GM12878 (cell line): ENCODE measurements around the gene CLEC2L. TPM values are rescaled to one million over a fixed set of nuclear protein-coding genes. Genes with fewer than 3 reads are reported as not detected.

ENCODE experiments used
- ATAC-seq: fragments of 200-7000 bp; cut with Tn5 transposase; 3 replicates; pipeline ENCODE4 v1.9.1; 2020; ENCODE audit warnings: mild to moderate bottlenecking, moderate library complexity
- BruUV-seq: library from RNA; stranded (reverse); fragments of 400-500 nt; replicated peaks from 2 replicates; lab custom pipeline; 2021; lab: Mats Ljungman, UMichigan
- CTCF ChIA-PET: fragments of 300-600 bp; sonication (Branson Sonifier 250); formaldehyde crosslinking; extraction: SDS; loops from one replicate; lab custom pipeline; 2021; ENCODE audit warnings: inconsistent platforms; lab: Yijun Ruan, JAX
- POLR2A ChIA-PET: fragments of 350-600 bp; formaldehyde crosslinking; extraction: SDS; loops from one replicate; lab custom pipeline; 2021; ENCODE audit warnings: inconsistent platforms; lab: Charles Lee
- RAD21 ChIA-PET: fragments of 300-600 bp; sonication (Branson Sonifier 250); formaldehyde crosslinking; loops from one replicate; lab custom pipeline; 2023; ENCODE audit warnings: antibody characterized with exemption; ENCODE audit not compliant: unreplicated experiment; lab: Charles Lee
- SMC1A ChIA-PET: fragments of 300-600 bp; sonication (Branson Sonifier 250); formaldehyde crosslinking; loops from one replicate; lab custom pipeline; 2023; ENCODE audit not compliant: unreplicated experiment, uncharacterized antibody; lab: Charles Lee
- DNase-seq: peaks from one replicate; pipeline ENCODE4 v3.0.0-alpha.2; 2011; ENCODE audit warnings: low read depth, low spot score
- FAIRE-seq: peaks from 3 replicates; lab custom pipeline; 2011; peaks lifted over from hg19 to GRCh38; lab: Jason Lieb, UNC
- H2AFZ ChIP-seq: 2 replicates; pipeline ENCODE4 v1.6.0; 2011; ENCODE audit warnings: low read depth, low read length, control low read depth; ENCODE audit not compliant: control insufficient read depth
- H3K27ac ChIP-seq: 2 replicates; pipeline ENCODE4 v1.5.1; 2011; ENCODE audit warnings: control low read depth; ENCODE audit not compliant: control insufficient read depth, insufficient read depth
- H3K27me3 ChIP-seq, 2 experiments: replicated peaks in 1 of 2; 2 replicates each; pipeline versions ENCODE4 v1.6.0 to v1.6.1; 2011; ENCODE audit warnings: low read length in 1 of 2; ENCODE audit not compliant: control insufficient read depth in 2 of 2, insufficient read depth in 2 of 2
- H3K36me3 ChIP-seq, 2 experiments: 2 replicates each; pipeline ENCODE4 v1.5.1; 2011; ENCODE audit warnings: low read length in 1 of 2; ENCODE audit not compliant: control insufficient read depth in 2 of 2, insufficient read depth in 2 of 2
- H3K4me1 ChIP-seq: 2 replicates; pipeline ENCODE4 v1.6.1; 2011; ENCODE audit warnings: mild to moderate bottlenecking, low read length, moderate library complexity, mixed read lengths; ENCODE audit not compliant: control insufficient read depth, insufficient read depth
- H3K4me2 ChIP-seq: 2 replicates; pipeline ENCODE4 v1.6.0; 2011; ENCODE audit warnings: control low read depth; ENCODE audit not compliant: control insufficient read depth, insufficient read depth
- H3K4me3 ChIP-seq: fragments of 200-600 bp; sonication (generic); 2 replicates; pipeline ENCODE4 v1.5.1; 2016
- H3K79me2 ChIP-seq: 2 replicates; pipeline ENCODE4 v1.6.0; 2011; ENCODE audit warnings: low read length; ENCODE audit not compliant: control insufficient read depth, insufficient read depth
- H3K9ac ChIP-seq: 2 replicates; pipeline ENCODE4 v1.8.0; 2011; ENCODE audit warnings: low read length, control low read depth, mixed read lengths; ENCODE audit not compliant: control insufficient read depth, insufficient read depth
- H3K9me3 ChIP-seq: replicated peaks from 3 replicates; pipeline ENCODE4 v1.5.1; 2011; ENCODE audit warnings: mild to moderate bottlenecking, low read length; ENCODE audit not compliant: control insufficient read depth, insufficient read depth
- H4K20me1 ChIP-seq: 2 replicates; pipeline ENCODE4 v1.6.0; 2011; ENCODE audit not compliant: control insufficient read depth, insufficient read depth
- GABPA ChIP-seq: IDR thresholded peaks from 2 replicates; pipeline ENCODE4 v1.6.1; 2014; ENCODE audit warnings: antibody characterized with exemption, low read depth, mild to moderate bottlenecking, inconsistent platforms
- IRF4 ChIP-seq: IDR thresholded peaks from 2 replicates; pipeline ENCODE4 v1.6.1; 2011; ENCODE audit warnings: low read depth, low read length
- JUNB ChIP-seq: IDR thresholded peaks from 2 replicates; pipeline ENCODE4 v1.6.1; 2016; ENCODE audit warnings: antibody characterized with exemption, mild to moderate bottlenecking
- JUND ChIP-seq: IDR thresholded peaks from 2 replicates; pipeline ENCODE4 v1.6.1; 2012; ENCODE audit warnings: low read depth, mild to moderate bottlenecking, low read length, improper control_type of control experiment, moderate library complexity
- KDM1A ChIP-seq: fragments of 200-600 bp; sonication (generic); IDR thresholded peaks from 2 replicates; pipeline ENCODE4 v1.6.1; 2016; ENCODE audit warnings: borderline replicate concordance
- MAX ChIP-seq: IDR thresholded peaks from 2 replicates; pipeline ENCODE4 v1.6.1; 2012; ENCODE audit warnings: low read depth, low read length, improper control_type of control experiment
- MTA2 ChIP-seq: fragments of 450-650 bp; IDR thresholded peaks from 2 replicates; pipeline ENCODE4 v1.6.1; 2016; ENCODE audit warnings: low read depth, mild to moderate bottlenecking, moderate library complexity
- PAX5 ChIP-seq: IDR thresholded peaks from 2 replicates; pipeline ENCODE4 v1.6.1; 2011; ENCODE audit warnings: low read depth, low read length, borderline replicate concordance
- ZBTB40 ChIP-seq: fragments of 450-650 bp; IDR thresholded peaks from 2 replicates; pipeline ENCODE4 v1.6.1; 2016; ENCODE audit warnings: mild to moderate bottlenecking, moderate library complexity, borderline replicate concordance
- ZNF384 ChIP-seq: IDR thresholded peaks from 2 replicates; pipeline ENCODE4 v1.6.1; 2012; ENCODE audit warnings: low read depth, mild to moderate bottlenecking, low read length, improper control_type of control experiment, borderline replicate concordance
- WGBS: methylation state at CpG from one replicate; pipeline ENCODE4 v1.1.6; 2016; ENCODE audit warnings: low lambda C conversion rate; ENCODE audit not compliant: insufficient replicate concordance, insufficient coverage; ENCODE audit errors: missing lambda C conversion rate; 5-methylcytosine and 5-hydroxymethylcytosine counted together
- in situ Hi-C: fragments of 300-500 bp; cut with MboI; formaldehyde crosslinking; loops from 9 replicates; pipeline ENCODE4 v1.14.3; 2018; ENCODE audit warnings: mixed read lengths
- intact Hi-C: fragments of 100-400 bp; cut with micrococcal nuclease; formaldehyde crosslinking; loops from one replicate; pipeline ENCODE4 v1.14.2; 2022; ENCODE audit not compliant: unreplicated experiment
- polyA plus RNA-seq, 11 experiments: library from polyadenylated mRNA; depleted of rRNA in 4 of 11; unstranded in 6 of 11; stranded (reverse) in 5 of 11; fragments of >200 nt; fragmentation: Nextera tagmentation in 4 of 11; fragmentation: Illumina TruSeq in 1 of 11; extraction: Ambion mirVana in 4 of 11; extraction: Trizol in 1 of 11; gene quantifications; 1 replicate in 1 of 11; 2 replicates in 10 of 11; pipeline versions ENCODE4 v1.2.1 to v1.2.3, GENCODE V29; 2011 to 2016; ENCODE audit warnings: inconsistent platforms in 2 of 11, missing spikeins in 2 of 11, low read depth in 1 of 11
- total RNA-seq, 4 experiments: library from RNA; depleted of rRNA in 3 of 4; stranded (reverse); fragments of >200 nt in 3 of 4; fragmentation: Illumina TruSeq in 1 of 4; extraction: Trizol in 1 of 4; gene quantifications; 2 replicates each; pipeline versions ENCODE4 v1.2.1 to v1.2.3, GENCODE V29; 2013 to 2021
- TF ChIP-seq, protein P1 (sequence below): fragments of 450-650 bp; IDR thresholded peaks from 2 replicates; pipeline ENCODE4 v1.6.1; 2017; ENCODE audit warnings: mild to moderate bottlenecking, moderate library complexity
- TF ChIP-seq, protein P2 (sequence below): IDR thresholded peaks from 2 replicates; pipeline ENCODE4 v1.6.1; 2011; ENCODE audit warnings: borderline replicate concordance, low read depth, mild to moderate bottlenecking, moderate library complexity, mixed read lengths, low read length; ENCODE audit not compliant: insufficient read depth; ENCODE audit errors: extremely low read length

CLEC2L gene
- total and polyA plus RNA-seq, 10 of the 15 experiments (the other 5 are each of a cell fraction or from before 2014, with no cell fraction given): not detected

DNA sequence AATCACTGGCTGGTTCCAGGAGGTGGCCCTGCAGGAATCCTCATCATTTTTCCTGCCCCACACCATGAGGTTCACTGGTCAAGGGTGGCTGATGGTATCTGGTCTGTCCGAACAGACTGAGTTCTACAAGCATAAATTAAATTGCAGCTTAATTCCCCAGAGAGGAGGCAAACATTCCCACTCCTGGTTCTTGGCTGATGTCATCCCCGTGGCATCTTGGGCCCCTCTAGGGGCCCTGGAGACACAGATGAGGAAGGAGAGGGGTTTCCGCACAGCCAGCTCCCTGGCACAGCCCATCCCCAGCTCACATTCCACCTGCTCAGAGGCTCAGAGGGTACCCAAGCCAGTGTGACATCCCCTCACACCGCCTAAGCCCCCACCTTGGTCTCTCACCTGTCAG is 34.7 kb upstream of the CLEC2L start (continued):
- TF ChIP-seq, protein P1, sequence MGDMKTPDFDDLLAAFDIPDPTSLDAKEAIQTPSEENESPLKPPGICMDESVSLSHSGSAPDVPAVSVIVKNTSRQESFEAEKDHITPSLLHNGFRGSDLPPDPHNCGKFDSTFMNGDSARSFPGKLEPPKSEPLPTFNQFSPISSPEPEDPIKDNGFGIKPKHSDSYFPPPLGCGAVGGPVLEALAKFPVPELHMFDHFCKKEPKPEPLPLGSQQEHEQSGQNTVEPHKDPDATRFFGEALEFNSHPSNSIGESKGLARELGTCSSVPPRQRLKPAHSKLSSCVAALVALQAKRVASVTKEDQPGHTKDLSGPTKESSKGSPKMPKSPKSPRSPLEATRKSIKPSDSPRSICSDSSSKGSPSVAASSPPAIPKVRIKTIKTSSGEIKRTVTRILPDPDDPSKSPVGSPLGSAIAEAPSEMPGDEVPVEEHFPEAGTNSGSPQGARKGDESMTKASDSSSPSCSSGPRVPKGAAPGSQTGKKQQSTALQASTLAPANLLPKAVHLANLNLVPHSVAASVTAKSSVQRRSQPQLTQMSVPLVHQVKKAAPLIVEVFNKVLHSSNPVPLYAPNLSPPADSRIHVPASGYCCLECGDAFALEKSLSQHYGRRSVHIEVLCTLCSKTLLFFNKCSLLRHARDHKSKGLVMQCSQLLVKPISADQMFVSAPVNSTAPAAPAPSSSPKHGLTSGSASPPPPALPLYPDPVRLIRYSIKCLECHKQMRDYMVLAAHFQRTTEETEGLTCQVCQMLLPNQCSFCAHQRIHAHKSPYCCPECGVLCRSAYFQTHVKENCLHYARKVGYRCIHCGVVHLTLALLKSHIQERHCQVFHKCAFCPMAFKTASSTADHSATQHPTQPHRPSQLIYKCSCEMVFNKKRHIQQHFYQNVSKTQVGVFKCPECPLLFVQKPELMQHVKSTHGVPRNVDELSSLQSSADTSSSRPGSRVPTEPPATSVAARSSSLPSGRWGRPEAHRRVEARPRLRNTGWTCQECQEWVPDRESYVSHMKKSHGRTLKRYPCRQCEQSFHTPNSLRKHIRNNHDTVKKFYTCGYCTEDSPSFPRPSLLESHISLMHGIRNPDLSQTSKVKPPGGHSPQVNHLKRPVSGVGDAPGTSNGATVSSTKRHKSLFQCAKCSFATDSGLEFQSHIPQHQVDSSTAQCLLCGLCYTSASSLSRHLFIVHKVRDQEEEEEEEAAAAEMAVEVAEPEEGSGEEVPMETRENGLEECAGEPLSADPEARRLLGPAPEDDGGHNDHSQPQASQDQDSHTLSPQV: no peak
- TF ChIP-seq, all 136 proteins: peak for 0

- Histone ChIP-seq H3K4me1 (peaks cover 13% of the 10 kb centered on the region), H3K27ac (no peak overlapping the region), H3K27me3 (no peaks in the 10 kb centered on the region), H4K20me1 (no peaks in the 10 kb centered on the region), H3K79me2 (no peaks in the 10 kb centered on the region), H3K36me3 (no peaks in the 10 kb centered on the region), H3K9ac (no peak overlapping the region), H3K4me3 (no peak overlapping the region), H2AFZ (no peak overlapping the region), H3K9me3 (peaks cover 8% of the 10 kb centered on the region; the same call in 2 of the 3 replicates), H3K4me2 (no peak overlapping the region)
- ChIA-PET RAD21 (interaction anchor here (0.7 to 1.5 kb wide), 2 partner anchors 55 to 308 kb away, joined by 3 read pairs; no protein-coding TSS in a partner anchor), CTCF (interaction anchor here (1.1 to 2.4 kb wide), 3 partner anchors 10 to 112 kb away, joined by 4 to 8 read pairs (median 6); no protein-coding TSS in a partner anchor), POLR2A (no interaction called here), SMC1A (no interaction called here)
- DNase-seq (no peak), ATAC-seq (no peak), FAIRE-seq (no peak)
- in situ Hi-C loops (no loop called here), intact Hi-C loops (loop anchor here (5.0 kb wide), 1 partner anchor 383 kb away; the partner anchor contains the start of gene ZC3HAV1)
- WGBS: 42% methylated on average over 5 of the region's 5 CpGs
- no TSS peak for BruUV-seq
- no peak for TF ChIP-seq JUND
- no peak for TF ChIP-seq IRF4
- TF ChIP-seq KDM1A: no peak
- TF ChIP-seq ZBTB40: no peak
- no peak for TF ChIP-seq ZNF384
- TF ChIP-seq, protein P2, sequence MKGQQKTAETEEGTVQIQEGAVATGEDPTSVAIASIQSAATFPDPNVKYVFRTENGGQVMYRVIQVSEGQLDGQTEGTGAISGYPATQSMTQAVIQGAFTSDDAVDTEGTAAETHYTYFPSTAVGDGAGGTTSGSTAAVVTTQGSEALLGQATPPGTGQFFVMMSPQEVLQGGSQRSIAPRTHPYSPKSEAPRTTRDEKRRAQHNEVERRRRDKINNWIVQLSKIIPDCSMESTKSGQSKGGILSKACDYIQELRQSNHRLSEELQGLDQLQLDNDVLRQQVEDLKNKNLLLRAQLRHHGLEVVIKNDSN: no peak
- no peak for TF ChIP-seq MTA2
- no peak for TF ChIP-seq GABPA
- no peak for TF ChIP-seq JUNB
- TF ChIP-seq PAX5: no peak
- TF ChIP-seq MAX: no peak
Observed at GRCh38 chr7:139490130-139490529, 33.4 kb upstream of the CLEC2L start.
